HG03520 (cell line): Measurements from ENCODE around the gene C1QTNF5.
A peak's percentile ranks its signal among the peaks of the same experiment; 100 is the strongest.

Source experiments
- ATAC-seq: cut with Tn5 transposase; IDR thresholded peaks from one replicate; pipeline ENCODE4 v1.9.1; 2021; ENCODE audit warnings: mild to moderate bottlenecking, moderate library complexity; ENCODE audit not compliant: unreplicated experiment

C1QTNF5 gene

DNA sequence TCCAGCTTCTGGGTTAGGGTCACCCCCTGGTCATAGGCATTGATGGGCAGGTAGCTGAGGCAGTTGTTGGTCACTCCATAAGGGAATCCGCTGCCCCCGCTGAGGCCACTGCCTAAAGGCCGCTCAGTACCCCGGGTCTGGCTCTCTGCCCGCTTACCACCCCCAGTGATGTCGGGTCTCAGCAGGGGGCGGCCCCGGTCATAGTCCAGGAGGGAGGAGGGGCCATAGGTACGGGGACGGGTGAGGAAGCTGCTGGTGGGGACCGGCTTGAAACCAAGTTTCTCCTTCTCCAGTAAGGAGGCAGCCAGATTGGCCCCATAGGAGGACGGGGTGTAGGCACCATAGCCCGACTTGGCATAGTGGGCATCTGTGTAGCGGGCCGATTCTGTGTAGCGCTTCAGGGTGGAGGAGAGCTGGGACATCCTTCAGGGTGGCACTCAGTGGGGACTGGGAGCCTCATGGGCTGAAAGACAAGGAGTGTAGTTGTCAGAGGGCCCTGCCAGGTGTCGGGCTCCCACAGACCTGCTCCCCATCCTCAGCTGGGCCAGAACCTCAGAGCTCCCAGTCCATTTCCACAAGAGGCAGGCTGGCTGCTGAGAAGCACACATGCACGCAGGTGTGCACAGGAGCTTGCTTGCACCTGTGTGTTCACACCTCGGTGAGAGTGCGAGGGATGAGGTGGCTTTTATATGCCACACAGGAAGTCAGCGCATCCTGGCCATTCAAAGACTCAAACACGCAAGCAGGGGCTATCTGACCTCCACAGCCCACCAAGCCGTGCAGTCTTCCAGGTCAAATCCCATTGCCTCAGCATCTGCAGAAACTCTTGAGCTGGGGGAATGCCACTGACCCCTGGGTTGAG lies 32.6 kb upstream of the C1QTNF5 start:
- no peak for ATAC-seq

DNA sequence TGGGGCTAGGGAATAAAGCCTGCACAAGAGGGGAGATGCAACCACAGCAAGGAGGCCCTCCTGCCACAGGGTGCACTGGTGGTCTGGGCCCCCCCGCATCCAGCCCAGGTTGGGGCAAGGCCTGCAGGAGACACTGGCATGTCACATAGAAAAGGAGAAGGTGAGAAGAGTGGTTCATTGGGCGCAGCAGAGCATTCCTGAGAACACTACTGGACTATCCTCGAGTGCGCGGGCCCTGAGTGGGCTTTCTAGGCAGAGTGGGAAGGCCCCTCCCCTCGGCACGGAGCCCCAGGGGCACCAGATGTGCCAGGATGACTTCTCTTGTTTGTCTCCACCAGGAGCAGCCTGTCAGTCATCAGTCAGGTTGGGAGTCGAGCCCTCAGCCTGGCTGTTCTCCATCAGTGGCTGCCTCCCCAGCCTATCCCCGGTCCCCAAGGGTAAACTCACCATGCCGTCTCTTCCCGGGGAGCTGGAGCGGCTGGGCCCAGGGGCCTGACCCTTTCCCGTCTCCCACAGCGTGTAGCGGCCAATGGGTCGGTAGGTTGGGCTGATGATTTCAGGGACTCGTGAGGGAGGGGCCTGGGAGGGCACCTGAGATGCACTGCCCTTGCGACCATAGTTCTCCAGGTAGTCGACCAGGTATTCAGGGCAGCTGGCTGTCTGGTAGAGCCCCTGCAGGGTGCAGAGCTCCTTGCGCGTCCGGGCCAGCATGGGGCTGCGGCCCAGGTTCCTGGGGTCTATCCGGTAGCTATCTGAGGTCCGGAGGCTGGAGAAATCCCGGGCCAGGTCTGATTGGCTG lies 31.8 kb upstream of the C1QTNF5 start:
- no peak for ATAC-seq

DNA sequence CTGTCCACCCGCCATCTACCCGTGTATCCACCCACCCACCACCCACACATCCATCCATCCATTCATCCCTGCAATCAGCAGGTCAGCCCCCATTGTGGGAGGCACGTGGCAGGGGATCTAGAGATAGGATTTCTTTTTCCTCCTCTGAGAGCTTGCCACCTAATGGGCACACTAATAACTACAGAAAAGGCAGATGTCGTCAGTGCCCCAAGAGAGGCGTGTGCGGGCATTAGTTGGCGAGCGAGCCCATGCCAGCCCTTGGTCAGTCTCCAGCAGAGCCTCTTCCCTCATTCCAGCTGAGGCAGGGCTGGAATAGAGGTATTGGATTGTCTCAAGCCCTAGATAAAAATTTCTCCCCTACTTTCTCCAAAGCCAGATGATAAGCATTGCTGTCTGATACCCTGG lies 31.1 kb upstream of the C1QTNF5 start:
- ATAC-seq, result no peak

DNA sequence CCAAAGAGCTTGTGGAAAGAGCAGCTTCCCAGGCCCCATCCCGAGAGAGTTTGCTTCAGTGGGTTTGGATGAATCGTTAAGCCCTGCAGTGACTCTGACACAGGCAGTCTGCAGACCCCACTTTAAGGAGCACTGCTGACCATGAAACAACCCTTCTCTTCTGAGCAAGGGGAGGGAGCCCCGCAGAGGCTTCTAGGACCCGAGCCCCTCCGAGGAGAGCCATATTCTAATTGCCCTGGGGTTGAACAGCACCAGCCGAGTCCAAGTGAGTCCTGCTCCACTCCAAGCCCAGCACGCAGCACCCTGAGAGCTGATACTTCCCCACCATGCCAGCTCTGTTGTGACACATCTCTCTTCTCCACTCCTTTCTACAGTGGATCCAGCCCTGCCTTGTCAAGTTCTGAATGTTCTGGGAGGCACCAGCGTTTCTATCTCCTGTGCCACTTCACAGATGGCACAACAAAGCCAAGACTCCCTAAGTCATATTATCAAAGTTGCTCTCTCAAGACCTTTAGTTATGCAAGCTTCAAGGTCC lies 30.5 kb upstream of the C1QTNF5 start:
- no peak for ATAC-seq

DNA sequence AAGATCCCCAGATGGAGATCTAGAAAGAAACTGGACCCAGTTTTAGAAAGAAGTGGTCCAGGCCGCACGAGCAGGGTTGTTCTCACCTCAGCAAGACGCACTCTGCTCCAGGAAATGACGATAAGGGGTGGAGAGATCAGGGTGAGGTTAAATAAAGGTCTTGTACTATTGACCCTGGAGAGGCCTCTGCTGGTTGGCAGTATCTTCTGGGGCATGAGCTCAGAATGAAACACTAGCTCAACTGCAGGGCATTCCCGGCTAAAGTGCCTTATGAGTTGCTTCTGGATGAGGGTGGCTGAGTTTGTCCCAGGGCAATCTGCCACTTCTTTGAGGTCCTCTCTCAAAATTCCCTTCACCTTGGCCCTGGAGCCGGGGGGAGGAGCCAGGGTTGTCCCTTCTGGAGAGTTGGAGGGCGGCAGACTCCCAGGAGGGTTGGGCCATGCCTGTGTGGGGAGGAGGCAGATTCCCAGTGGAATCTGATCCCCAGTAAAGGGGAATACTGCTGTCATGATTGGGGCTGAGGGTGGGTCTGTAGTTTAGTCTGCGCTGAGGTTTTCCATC lies 29.9 kb upstream of the C1QTNF5 start:
- ATAC-seq, result peak; percentile 56

DNA sequence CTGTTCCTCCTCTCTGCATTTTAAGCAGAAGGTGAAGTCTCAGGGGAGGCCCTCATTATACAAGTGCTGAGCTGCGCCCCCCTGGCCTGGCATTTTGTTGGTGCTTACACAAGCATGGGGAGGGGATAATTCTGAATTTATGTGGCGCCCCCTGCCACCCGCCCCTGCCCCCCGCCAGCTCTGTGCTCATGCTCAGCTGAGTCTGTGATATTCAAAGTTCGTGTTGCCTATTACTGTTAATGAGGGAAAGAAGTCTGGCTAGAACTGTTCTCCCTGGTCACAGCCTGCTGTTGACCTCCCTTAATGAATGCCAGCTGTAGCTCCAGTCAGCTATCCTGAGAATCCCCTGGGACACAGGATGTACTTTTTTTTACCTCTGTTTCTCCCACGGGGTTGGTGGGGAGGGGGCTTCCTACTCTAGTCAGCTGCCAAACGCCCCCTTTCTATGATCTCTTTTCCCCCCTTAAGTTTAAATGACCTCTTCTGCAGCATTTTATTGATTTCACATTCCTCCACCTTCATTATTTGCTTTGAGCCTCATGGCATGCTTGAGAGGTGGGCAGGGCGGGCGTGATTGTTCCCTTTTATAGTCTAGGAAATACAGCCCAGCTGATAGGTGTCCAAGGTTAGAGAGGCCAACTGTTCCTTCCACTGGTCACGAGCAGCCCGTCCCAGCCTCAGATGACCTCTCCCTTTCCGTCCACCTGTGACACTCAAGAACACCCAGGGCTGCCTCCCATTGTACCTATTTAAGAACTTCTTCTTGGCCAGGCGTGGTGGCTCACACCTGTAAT lies 28.6 kb upstream of the C1QTNF5 start:
- no peak for ATAC-seq

DNA sequence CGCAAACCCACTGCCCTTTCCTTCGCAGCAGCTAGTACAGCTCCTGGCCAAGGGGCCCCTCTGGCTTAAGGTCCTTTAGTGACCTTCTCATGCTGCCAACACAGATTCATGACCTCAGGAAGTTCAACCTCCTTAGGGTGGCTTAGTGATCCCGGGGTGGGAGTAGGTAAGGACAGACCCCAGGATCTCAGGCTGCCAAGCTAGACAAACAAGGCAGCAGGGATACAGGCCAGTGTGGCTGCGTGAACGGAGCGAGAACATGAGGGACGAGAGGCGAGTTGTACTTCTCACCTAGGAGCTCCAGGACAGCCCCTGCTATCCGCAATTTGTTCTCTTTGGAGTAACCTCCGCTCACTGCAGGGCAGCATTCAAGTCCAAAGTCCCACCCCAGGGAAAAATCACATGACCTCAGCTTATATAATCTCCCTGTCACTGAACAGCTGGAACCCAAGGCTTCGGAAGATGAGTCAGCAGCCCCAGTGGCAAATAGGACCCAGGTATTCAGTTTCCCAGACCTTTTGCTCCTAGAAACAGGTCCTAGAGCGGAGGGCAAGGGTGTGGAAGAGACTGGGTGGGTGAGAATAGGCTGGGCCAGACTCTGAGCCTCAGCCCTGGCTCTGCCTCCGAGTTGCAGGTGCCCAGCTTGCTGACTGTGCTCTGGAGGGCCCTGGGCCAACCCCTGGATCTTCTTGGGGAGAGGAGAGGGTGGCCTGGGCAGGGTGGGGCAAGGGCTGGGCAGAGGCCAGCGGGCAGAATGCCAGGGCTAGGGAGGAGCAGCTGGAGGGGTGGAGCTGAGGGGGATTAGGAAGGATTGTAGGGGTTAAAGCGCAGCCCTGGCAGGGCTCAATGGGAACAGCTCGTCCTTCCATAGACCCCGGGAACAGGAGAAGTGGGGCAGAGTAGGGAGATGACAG lies 27.7 kb upstream of the C1QTNF5 start:
- ATAC-seq, result no peak

DNA sequence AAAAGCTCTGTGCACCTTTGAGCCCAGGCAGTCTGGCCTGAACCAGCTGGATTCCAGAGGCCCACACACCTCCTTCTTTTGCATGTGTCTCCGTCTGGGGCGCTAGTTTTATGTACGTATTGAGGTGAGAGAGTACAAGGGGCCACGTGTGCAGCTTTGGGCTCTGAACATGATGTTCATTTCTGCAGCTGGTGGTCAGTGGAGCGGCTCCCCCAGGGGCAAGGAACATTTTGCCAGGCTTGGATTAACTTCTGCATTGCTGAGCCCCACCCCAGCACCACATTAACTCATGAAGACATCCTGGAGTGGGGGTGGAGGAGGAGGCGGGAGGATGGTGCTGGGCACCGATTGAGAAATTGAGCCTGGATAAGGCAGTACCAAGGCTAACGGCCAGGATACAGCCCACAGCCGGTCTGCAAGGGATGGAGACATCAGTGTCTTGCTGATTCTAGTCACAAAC lies 27.0 kb upstream of the C1QTNF5 start:
- no peak for ATAC-seq

DNA sequence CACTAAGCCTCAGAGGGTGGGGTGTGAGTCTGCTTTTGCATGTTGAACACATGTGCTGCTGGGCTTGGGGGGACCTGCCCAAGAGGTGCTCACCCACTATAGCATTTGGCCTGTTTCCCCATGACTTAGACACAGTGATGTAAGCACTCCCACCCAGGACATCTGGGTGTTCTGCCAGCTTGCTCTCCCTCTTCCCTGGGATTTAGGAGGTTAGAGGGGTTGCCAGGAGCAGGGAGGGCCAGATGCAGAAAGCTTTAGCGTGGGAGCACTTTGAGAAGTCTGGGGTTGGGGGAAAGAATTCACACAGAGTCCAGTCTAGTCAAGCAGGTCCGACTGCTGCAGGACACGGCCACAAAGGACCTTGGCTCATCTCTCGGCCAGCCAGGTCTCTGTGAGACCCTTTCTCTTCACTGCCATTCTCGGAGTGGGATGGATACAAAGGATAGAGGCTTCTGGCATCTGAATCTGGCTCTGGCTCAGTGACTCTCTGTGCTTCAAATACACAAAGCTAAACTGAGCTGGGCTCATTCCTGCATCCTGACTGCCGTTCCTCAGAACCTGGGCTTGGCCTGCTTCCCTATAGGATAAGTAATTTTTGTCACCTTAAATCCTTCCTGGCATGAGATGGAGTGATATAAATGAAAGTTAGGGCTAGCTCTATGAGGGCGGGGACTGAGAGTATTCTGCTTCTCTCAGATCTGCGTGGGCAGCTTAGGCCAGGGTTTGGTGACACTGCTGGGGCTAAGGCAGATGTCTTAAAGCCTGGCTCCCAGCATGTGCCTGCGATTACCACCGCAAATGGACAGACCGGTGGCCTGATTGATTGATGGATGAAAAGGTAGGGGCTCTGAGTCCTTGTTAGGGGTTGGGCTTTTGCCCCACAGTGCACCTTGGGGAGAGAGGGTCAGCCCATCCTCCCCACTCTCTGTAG lies 26.3 kb upstream of the C1QTNF5 start:
- no peak for ATAC-seq

DNA sequence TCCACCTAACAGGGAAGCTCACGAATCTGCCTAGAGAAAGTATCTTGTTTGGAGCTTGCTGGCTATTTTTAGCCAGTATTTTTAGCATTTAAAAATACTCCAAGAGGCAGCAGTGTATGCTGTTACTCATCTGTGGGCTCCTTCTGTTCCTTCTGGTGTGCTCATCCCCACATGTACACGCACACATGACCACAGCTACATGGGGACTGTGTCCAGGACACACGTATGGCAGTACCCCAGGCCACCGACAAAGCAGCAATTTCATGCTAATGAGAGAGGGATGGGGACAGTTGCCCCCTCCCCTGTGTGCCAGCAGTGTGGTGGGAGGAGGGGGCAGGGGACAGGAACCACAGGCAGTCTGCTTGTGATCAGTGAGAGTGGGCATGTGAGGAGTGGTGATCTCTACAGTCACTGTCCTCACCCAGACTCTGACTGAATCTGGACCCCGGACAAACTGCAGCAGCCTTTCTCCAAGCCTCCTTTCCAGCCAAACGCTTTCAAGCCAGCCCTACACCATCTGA lies 24.4 kb upstream of the C1QTNF5 start:
- no peak for ATAC-seq

DNA sequence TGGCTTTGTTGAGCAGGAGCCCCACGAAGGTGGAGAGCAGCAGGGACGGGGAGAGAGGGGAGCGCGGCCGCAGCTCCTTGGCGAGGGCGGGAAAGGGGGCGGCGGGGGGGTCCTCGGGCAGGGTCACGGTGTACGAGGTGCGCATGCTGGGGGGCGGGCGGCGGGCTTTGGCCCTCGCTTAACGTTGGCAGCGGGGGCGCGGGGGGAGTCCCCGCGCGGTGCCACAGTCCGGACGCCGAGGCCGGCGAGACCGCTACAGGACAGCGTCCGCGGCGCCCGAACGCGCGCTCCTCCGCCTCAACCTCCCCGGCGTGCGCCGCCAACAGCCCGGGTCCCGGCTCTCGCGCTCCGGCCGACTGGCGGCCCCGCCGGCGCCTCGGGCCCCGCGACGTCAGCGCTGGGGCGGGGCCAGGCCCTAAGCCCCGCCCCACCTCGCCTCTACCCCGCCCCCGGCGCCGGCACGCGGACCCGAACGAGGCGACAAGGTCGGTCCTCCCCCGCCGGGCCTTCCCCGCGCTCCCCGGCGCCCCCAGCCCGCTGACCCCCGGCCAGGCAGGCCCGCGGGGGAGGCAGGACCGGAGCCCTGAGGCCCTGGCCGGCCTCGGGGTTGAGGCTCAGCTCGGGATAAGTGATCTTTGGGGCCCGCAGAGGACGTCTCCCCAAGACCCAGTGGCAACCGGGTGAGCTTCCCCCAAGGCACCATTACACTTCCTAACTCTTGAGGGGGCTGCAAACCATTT lies 23.3 kb upstream of the C1QTNF5 start:
- ATAC-seq, result no peak

DNA sequence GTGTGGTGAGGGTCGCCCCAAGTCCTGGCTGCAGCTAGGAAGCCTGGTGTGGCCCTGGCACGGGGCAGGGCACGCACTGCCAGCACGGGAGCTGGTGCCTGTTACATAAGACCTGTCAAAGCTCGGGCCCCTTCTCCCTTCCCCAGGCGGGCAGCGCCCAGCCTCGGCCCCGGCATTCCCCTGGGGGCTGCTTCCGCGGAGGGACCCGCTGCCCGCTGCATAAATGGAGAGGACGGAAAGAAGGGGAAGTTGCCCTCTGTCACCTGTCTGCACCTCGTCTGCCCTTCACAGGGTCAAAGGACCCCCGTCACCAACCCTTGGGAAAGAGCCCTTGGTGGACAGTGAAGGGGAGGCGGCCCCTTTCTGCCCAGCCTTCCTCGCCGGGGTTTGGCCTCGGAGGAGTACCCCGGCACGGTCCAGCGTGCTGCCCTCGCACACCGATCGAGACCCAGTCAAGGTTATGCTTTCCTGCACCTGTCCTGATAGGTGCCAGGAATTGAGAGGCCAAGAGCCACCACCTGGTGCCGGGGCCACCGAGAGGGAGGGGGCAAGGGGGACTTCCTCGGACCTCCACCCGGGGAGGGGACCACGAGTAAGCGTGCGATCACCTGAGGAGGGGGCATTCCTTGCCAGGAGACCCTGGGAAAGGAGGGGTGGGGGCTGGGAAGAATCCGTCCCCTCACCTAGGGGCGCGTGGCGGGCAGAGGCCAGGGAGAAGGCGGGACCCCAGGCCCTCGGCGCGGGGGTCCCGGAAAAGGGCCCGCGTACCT lies 22.6 kb upstream of the C1QTNF5 start:
- ATAC-seq, result no peak

DNA sequence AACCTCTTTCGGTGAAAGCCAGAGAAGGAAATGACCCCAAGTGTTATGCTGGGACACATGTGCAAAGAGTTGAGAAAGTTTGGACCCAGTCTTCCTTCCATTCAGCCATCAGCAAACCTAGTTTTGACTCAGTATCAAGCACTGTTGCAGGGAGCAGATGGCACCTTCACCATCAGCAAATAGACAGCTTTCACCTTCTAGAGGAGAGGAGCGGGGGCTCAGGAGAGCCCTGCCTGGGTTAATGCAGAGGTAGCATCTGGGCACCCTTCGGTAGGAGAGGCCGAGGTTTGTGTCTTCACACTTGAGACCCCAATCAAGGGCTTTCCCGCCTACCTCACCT lies 22.0 kb upstream of the C1QTNF5 start:
- no peak for ATAC-seq

DNA sequence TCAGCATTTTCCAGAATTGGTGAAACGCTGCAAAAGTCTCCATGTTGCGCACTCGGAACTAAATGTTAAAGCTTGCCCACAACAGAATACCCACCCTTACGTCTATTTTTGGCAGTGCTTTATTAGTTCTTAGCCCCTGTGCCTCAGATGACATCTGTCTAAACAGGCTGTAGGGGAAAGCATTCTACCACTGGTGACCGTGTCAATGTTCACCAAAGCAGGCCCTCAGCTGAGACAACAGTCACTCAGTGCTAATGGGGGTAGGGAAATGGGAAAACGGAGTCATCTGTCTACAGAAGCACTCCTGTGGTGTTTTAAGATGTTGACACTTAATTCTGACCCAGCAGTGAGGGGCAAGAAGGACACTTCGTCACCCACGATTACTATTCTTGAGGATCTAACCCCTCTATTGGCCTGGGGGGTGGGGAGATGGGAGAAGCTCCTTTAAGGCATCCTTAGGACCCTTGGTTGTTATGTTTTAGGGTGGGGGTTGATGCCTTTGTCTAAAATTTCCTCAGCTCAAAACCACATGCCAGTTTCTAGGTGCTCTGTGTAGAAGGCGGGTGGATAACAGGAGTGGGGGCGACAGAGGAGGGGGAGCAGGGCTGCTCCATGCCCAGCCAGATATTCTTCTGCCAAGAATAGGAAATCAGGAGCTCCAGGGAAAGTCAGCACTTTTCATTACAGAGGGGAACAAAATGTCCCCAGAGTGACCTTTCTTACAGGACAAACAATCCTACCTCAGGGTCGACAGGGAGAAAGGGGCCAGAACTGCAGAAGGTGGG lies 21.4 kb upstream of the C1QTNF5 start:
- ATAC-seq, result no peak

DNA sequence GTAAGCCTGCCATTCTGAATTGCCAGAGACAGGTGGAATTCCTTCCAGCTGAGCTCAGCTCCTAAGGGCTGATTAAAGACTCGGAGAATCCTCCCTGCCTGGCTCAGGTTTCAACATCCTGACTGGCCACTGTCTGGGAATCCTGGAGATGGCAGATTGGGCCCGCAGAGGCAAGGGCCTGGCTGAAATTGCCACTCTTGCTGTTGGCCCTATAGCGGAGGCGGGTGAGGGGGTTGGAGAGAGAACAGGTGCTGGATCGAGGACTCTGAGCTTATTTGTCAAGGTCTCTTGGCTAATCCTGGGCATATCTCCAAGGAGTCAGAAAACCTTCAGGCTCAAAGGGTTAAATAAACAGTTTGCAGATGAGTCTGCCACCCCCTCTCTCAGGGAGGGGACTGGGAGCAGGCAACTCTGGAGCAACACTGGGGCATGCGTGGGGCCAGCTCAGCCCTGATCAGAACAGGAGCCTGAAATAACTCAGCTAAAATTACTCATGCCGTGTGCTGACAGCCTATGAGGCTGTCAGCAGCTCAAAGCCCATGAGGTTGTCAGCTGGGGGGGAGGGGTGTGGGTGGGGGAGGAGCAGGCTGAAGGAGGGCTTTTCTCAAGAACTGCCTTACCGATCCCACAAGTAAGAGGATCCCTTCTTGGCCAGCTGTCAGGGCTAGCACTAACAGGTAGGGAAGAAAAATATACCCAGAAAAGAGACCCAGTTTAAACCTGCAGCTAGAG lies 20.5 kb upstream of the C1QTNF5 start:
- ATAC-seq, result no peak
